HG02938 (cell line): ENCODE measurements around the gene RAB20.
"Not testable (repeated sequence)": the region's sequence is repeated elsewhere in the genome, so short reads cannot be mapped to it uniquely, and the experiment has no call there.

Experiments
- ATAC-seq: cut with Tn5 transposase; IDR thresholded peaks from one replicate; pipeline ENCODE4 v1.9.1; 2021; ENCODE audit warnings: mild to moderate bottlenecking, moderate library complexity; ENCODE audit not compliant: unreplicated experiment

RAB20 gene

GRCh38 chr13:110561344-110562035, at the start of gene RAB20:
TSS of gene RAB20 (minus strand) at chr13:110561722. CDS start at chr13:110561519, 203 bp downstream.
- ATAC-seq, result peak; percentile 64

- ATAC-seq, result no peak
These were observed 49.6 kb upstream of the RAB20 start for GRCh38 chr13:110610955-110611595.

- ATAC-seq, result no peak
These were observed 46.2 kb upstream of the RAB20 start for GRCh38 chr13:110607675-110608224.

- not testable (repeated sequence) for ATAC-seq
These were observed 44.8 kb upstream of the RAB20 start for GRCh38 chr13:110606281-110606680.

GRCh38 chr13:110605132-110605531, 43.6 kb upstream of the RAB20 start:
- no peak for ATAC-seq

GRCh38 chr13:110600980-110601379, 39.5 kb upstream of the RAB20 start:
- no peak for ATAC-seq

- ATAC-seq, result no peak
These were observed 38.8 kb upstream of the RAB20 start for GRCh38 chr13:110600261-110600819.

- ATAC-seq, result no peak
These were observed 35.6 kb upstream of the RAB20 start for GRCh38 chr13:110597041-110597689.

- peak; percentile 78 for ATAC-seq
These were observed 32.1 kb upstream of the RAB20 start for GRCh38 chr13:110593430-110594130.

GRCh38 chr13:110592665-110593064, 31.1 kb upstream of the RAB20 start:
- ATAC-seq, result no peak

GRCh38 chr13:110590577-110590976, 29.1 kb upstream of the RAB20 start:
- ATAC-seq, result no peak

- no peak for ATAC-seq
These were observed 28.4 kb upstream of the RAB20 start for GRCh38 chr13:110589793-110590390.

- no peak for ATAC-seq
These were observed 21.8 kb upstream of the RAB20 start for GRCh38 chr13:110583178-110583865.

- no peak for ATAC-seq
These were observed 21.0 kb upstream of the RAB20 start for GRCh38 chr13:110582421-110582954.

GRCh38 chr13:110581506-110582185, 20.1 kb upstream of the RAB20 start:
- ATAC-seq, result no peak

- ATAC-seq, result no peak
These were observed 19.3 kb upstream of the RAB20 start for GRCh38 chr13:110580800-110581199.

- no peak for ATAC-seq
These were observed 16.8 kb upstream of the RAB20 start for GRCh38 chr13:110578363-110578762.

- no peak for ATAC-seq
These were observed 15.4 kb upstream of the RAB20 start for GRCh38 chr13:110576736-110577476.
